Liver (tissue), 9 donors: ENCODE data around the gene GATD1. TPM values are rescaled to one million over a fixed set of nuclear protein-coding genes. Genes with fewer than 3 reads are reported as not detected.

Experiments used
- DNase-seq: peaks from one replicate; pipeline ENCODE4 v3.0.0-alpha.2; 2017; ENCODE audit warnings: low spot score
- H3K27ac ChIP-seq, 2 donors: one replicate each; pipeline ENCODE4 v1.7.0; 2013; ENCODE audit warnings: inconsistent platforms in 2 of 2, low read length in 2 of 2, control low read depth in 1 of 2, low read depth in 1 of 2, mild to moderate bottlenecking in 1 of 2
- H3K27me3 ChIP-seq, 4 donors: one replicate each; pipeline versions ENCODE4 v1.6.1 to v1.7.0; 2013; ENCODE audit warnings: low read length in 3 of 4, inconsistent platforms in 1 of 4, mild to moderate bottlenecking in 1 of 4, moderate library complexity in 1 of 4; ENCODE audit not compliant: control insufficient read depth in 4 of 4, insufficient read depth in 4 of 4
- H3K36me3 ChIP-seq, 4 donors: one replicate each; pipeline versions ENCODE4 v1.6.1 to v1.7.0; 2013; ENCODE audit warnings: low read length in 3 of 4, mild to moderate bottlenecking in 3 of 4, low read depth in 1 of 4, moderate library complexity in 1 of 4; ENCODE audit not compliant: control insufficient read depth in 4 of 4, insufficient read depth in 3 of 4
- H3K4me1 ChIP-seq, 4 donors: one replicate each; pipeline versions ENCODE4 v1.6.1 to v1.7.0; 2013; ENCODE audit warnings: low read length in 3 of 4, mild to moderate bottlenecking in 3 of 4, moderate library complexity in 1 of 4; ENCODE audit not compliant: control insufficient read depth in 4 of 4, insufficient read depth in 4 of 4
- H3K4me3 ChIP-seq, 3 donors: one replicate each; pipeline versions ENCODE4 v1.6.1 to v1.7.0; 2013; ENCODE audit warnings: low read length in 3 of 3, control low read depth in 1 of 3, low read depth in 1 of 3, mild to moderate bottlenecking in 1 of 3
- H3K9ac ChIP-seq, 2 donors: one replicate each; pipeline ENCODE4 v1.7.0; 2013; ENCODE audit warnings: low read length in 2 of 2, mild to moderate bottlenecking in 2 of 2, moderate library complexity in 2 of 2, control low read depth in 1 of 2, low read depth in 1 of 2
- H3K9me3 ChIP-seq, 4 donors: one replicate each; pipeline versions ENCODE4 v1.6.1 to v1.7.0; 2013; ENCODE audit warnings: low read length in 3 of 4; ENCODE audit not compliant: control insufficient read depth in 4 of 4
- EGR1 ChIP-seq, 2 donors: IDR thresholded peaks; 2 replicates each; pipeline ENCODE4 v1.6.1; 2016 to 2018; ENCODE audit warnings: antibody characterized with exemption in 2 of 2, low read depth in 2 of 2
- FOXA1 ChIP-seq: IDR thresholded peaks from 2 replicates; pipeline ENCODE4 v1.6.1; 2016; ENCODE audit warnings: antibody characterized with exemption
- GABPA ChIP-seq, 2 donors: IDR thresholded peaks in 1 of 2; conservative IDR thresholded peaks in 1 of 2; 2 replicates each; pipeline ENCODE4 v1.6.1; 2016; ENCODE audit warnings: antibody characterized with exemption in 2 of 2, mild to moderate bottlenecking in 1 of 2, moderate library complexity in 1 of 2
- HNF4A ChIP-seq, 2 donors: conservative IDR thresholded peaks; 2 replicates each; pipeline ENCODE4 v1.6.1; 2016; ENCODE audit warnings: antibody characterized with exemption in 2 of 2, mild to moderate bottlenecking in 2 of 2
- HNF4G ChIP-seq: IDR thresholded peaks from 2 replicates; pipeline ENCODE4 v1.6.1; 2016; ENCODE audit warnings: antibody characterized with exemption
- NR2F2 ChIP-seq: IDR thresholded peaks from 2 replicates; pipeline ENCODE4 v1.6.1; 2016; ENCODE audit warnings: antibody characterized with exemption
- RAD21 ChIP-seq, 2 donors: IDR thresholded peaks; 2 replicates each; pipeline ENCODE4 v1.6.1; 2016; ENCODE audit warnings: antibody characterized with exemption in 2 of 2, mild to moderate bottlenecking in 2 of 2
- SP1 ChIP-seq: IDR thresholded peaks from 2 replicates; pipeline ENCODE4 v1.6.1; 2018; ENCODE audit warnings: antibody characterized with exemption, mild to moderate bottlenecking
- TAF1 ChIP-seq: conservative IDR thresholded peaks from 2 replicates; pipeline ENCODE4 v1.6.1; 2016; ENCODE audit warnings: antibody characterized with exemption, mild to moderate bottlenecking
- WGBS: extraction: QIAGEN DNeasy Blood & Tissue Kit; methylation state at CpG from one replicate; pipeline ENCODE4 v1.1.7; 2013; 5-methylcytosine and 5-hydroxymethylcytosine counted together
- polyA plus RNA-seq, 2 donors: library from polyadenylated mRNA; stranded (reverse) in 1 of 2; unstranded in 1 of 2; fragments of 200-250 nt in 1 of 2; fragments of >200 nt in 1 of 2; fragmentation: Nextera tagmentation in 1 of 2; extraction: Ambion mirVana in 1 of 2; gene quantifications; one replicate each; pipeline versions ENCODE4 v1.2.1 to v1.2.3, GENCODE V29; 2013 to 2015
- total RNA-seq, 2 donors: library from RNA; depleted of rRNA; stranded (reverse); fragments of >200 nt; gene quantifications; one replicate each; pipeline ENCODE4 v1.2.3, GENCODE V29; 2014
- TF ChIP-seq, protein P1 (sequence below): IDR thresholded peaks from 2 replicates; pipeline ENCODE4 v1.6.1; 2016; ENCODE audit warnings: antibody characterized with exemption
- TF ChIP-seq, protein P2 (sequence below): IDR thresholded peaks from 2 replicates; pipeline ENCODE4 v1.6.1; 2016; ENCODE audit warnings: antibody characterized with exemption, mild to moderate bottlenecking
- TF ChIP-seq, protein P3 (sequence below): IDR thresholded peaks from 2 replicates; pipeline ENCODE4 v1.6.1; 2016; ENCODE audit warnings: antibody characterized with exemption
- donor health status: healthy.
- donor health status: healthy.
- donor health status: healthy.
- donor health status: healthy.
- donor health status: healthy.

The GATD1 gene
- total and polyA plus RNA-seq, 4 donors: 22.7 to 37.2 (median 24.6) TPM

DNA sequence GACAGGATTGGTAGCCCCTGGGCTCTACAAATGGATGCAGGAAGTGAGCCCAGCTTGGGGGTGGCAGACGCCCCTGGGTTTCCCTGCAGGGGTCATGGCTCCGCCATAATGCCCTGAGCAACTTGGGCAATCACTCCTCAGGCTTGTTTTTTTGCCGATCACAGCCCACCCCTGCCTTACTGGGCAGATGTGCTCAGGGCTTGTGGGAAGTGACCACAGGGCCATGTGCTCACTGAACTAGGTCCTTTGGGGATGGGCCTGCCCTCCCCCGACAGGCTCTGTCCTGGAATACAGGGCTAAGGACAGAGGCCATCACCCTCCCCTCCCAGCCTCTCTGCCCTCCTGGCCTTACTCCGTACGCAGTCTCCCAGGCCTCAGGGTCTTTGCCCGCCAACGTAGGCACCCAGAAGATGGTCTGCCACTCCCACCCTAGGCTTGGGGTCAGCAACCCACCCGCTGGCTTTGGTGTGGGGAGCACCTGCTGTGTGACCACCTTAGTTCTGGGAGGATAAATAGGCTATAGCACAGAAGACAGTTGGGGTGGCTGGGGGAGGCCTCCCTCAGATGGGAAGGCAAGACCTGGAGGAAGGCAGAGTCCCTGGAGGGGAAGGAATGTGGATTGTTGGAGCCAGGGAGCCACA lies 36.3 kb upstream of the GATD1 start:
- H3K36me3 ChIP-seq: peaks cover 5 to 23% (median 19%) of the 10 kb centered on the region in 4 donors
- no peaks in the 10 kb centered on the region for H3K9me3 ChIP-seq
- TF ChIP-seq TAF1 (no peak), GABPA (IDR thresholded peaks at IDR 0.05 in 1 of 2, conservative IDR thresholded peaks at IDR 0.05 in 1 of 2) (no peak), SP1 (no peak)
- TF ChIP-seq, protein P1, sequence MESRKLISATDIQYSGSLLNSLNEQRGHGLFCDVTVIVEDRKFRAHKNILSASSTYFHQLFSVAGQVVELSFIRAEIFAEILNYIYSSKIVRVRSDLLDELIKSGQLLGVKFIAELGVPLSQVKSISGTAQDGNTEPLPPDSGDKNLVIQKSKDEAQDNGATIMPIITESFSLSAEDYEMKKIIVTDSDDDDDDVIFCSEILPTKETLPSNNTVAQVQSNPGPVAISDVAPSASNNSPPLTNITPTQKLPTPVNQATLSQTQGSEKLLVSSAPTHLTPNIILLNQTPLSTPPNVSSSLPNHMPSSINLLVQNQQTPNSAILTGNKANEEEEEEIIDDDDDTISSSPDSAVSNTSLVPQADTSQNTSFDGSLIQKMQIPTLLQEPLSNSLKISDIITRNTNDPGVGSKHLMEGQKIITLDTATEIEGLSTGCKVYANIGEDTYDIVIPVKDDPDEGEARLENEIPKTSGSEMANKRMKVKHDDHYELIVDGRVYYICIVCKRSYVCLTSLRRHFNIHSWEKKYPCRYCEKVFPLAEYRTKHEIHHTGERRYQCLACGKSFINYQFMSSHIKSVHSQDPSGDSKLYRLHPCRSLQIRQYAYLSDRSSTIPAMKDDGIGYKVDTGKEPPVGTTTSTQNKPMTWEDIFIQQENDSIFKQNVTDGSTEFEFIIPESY: no peak
- TF ChIP-seq, protein P2, sequence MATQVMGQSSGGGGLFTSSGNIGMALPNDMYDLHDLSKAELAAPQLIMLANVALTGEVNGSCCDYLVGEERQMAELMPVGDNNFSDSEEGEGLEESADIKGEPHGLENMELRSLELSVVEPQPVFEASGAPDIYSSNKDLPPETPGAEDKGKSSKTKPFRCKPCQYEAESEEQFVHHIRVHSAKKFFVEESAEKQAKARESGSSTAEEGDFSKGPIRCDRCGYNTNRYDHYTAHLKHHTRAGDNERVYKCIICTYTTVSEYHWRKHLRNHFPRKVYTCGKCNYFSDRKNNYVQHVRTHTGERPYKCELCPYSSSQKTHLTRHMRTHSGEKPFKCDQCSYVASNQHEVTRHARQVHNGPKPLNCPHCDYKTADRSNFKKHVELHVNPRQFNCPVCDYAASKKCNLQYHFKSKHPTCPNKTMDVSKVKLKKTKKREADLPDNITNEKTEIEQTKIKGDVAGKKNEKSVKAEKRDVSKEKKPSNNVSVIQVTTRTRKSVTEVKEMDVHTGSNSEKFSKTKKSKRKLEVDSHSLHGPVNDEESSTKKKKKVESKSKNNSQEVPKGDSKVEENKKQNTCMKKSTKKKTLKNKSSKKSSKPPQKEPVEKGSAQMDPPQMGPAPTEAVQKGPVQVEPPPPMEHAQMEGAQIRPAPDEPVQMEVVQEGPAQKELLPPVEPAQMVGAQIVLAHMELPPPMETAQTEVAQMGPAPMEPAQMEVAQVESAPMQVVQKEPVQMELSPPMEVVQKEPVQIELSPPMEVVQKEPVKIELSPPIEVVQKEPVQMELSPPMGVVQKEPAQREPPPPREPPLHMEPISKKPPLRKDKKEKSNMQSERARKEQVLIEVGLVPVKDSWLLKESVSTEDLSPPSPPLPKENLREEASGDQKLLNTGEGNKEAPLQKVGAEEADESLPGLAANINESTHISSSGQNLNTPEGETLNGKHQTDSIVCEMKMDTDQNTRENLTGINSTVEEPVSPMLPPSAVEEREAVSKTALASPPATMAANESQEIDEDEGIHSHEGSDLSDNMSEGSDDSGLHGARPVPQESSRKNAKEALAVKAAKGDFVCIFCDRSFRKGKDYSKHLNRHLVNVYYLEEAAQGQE: no peak
- H3K4me3 ChIP-seq: no peak overlapping the region
- DNase-seq: no peak
- no peak overlapping the region for H3K9ac ChIP-seq
- 91% methylated on average over 9 of the region's 9 CpGs for WGBS
- H3K27me3 ChIP-seq: no peaks in the 10 kb centered on the region
- H3K4me1 ChIP-seq: peaks cover 0 to 26% (median 16%) of the 10 kb centered on the region in 4 donors
- no peak overlapping the region for H3K27ac ChIP-seq

DNA sequence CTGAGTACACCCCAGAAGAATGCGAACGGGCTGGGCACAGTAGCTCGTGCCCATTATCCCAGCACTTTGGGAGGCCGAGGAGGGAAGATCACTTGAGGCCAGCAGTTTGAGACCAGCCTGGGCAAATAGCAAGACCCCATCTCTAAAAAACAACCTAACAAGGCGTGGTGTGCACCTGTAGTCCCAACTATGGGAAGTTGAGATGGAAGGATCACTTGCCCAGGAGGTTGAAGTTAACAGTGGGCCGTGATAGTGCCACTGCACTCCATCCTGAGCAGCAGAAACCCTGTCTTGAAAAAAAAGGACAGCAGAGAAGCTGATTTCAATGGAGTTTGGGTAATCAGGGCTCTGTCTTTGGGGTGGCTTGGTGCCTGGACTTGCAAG lies 35.8 kb upstream of the GATD1 start:
- Histone ChIP-seq H3K36me3 (peaks cover 5 to 23% (median 19%) of the 10 kb centered on the region in 4 donors), H3K9ac (no peak overlapping the region), H3K4me3 (no peak overlapping the region), H3K9me3 (no peaks in the 10 kb centered on the region), H3K4me1 (peaks cover 4 to 27% (median 20%) of the 10 kb centered on the region in 4 donors), H3K27me3 (no peaks in the 10 kb centered on the region), H3K27ac (no peak overlapping the region)
- no peak for TF ChIP-seq EGR1 (IDR thresholded peaks at IDR 0.05; ENCODE audit: low read depth in 2 of 2)
- TF ChIP-seq, protein P3, sequence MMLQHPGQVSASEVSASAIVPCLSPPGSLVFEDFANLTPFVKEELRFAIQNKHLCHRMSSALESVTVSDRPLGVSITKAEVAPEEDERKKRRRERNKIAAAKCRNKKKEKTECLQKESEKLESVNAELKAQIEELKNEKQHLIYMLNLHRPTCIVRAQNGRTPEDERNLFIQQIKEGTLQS: no peak
- WGBS: 98% methylated on average over 6 of the region's 6 CpGs
- no peak for DNase-seq

DNA sequence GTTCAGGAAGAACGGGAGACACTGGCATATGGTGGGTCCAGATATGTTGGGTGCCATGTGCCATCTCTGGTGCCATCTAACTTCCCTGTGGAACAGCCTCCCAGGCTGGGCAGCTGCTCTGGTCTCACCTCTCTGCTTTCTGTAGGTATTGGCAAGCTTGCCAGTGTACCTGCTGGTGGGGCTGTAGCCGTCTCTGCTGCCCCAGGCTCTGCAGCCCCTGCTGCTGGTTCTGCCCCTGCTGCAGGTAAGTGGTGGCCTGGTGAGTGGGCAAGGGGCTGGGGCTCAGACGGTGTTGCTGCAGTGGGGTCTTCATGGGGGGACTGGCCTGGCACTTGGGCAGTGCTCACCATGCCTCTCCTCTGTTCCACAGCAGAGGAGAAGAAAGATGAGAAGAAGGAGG lies 35.1 kb upstream of the GATD1 start:
- DNase-seq: no peak
- Histone ChIP-seq H3K4me1 (peaks cover 4 to 27% (median 20%) of the 10 kb centered on the region in 4 donors), H3K9me3 (no peaks in the 10 kb centered on the region), H3K4me3 (no peak overlapping the region), H3K27ac (no peak overlapping the region), H3K36me3 (peaks cover 5 to 23% (median 19%) of the 10 kb centered on the region in 4 donors), H3K9ac (no peak overlapping the region), H3K27me3 (no peaks in the 10 kb centered on the region)
- 90% methylated on average over 3 of the region's 3 CpGs for WGBS
- TF ChIP-seq EGR1 (IDR thresholded peaks at IDR 0.05; ENCODE audit: low read depth in 2 of 2) (no peak), NR2F2 (no peak), SP1 (no peak), HNF4G (no peak), GABPA (IDR thresholded peaks at IDR 0.05 in 1 of 2, conservative IDR thresholded peaks at IDR 0.05 in 1 of 2) (no peak), TAF1 (no peak), RAD21 (IDR thresholded peaks at IDR 0.05) (no peak), FOXA1 (no peak), HNF4A (conservative IDR thresholded peaks at IDR 0.05) (no peak)
- TF ChIP-seq, protein P3: no peak
- TF ChIP-seq, protein P1: no peak
- TF ChIP-seq, protein P2: no peak
